Keratinocyte (primary cell): Measurements from ENCODE around the gene ARRB1. TPM values are rescaled to one million over a fixed set of nuclear protein-coding genes. Genes with fewer than 3 reads are reported as not detected.

ENCODE experiments used
- DNase-seq: peaks from one replicate; pipeline ENCODE4 v3.0.0-alpha.2; 2011; ENCODE audit warnings: low read depth, missing footprints, low spot score
- FAIRE-seq: peaks from 2 replicates; lab custom pipeline; 2011; peaks lifted over from hg19 to GRCh38; lab: Jason Lieb, UNC
- H2AFZ ChIP-seq: 2 replicates; pipeline ENCODE4 v1.6.0; 2012; ENCODE audit warnings: low read length, control low read depth, inconsistent platforms; ENCODE audit not compliant: control insufficient read depth
- H3K27ac ChIP-seq: 2 replicates; pipeline ENCODE4 v1.5.1; 2011; ENCODE audit warnings: low read length; ENCODE audit not compliant: control insufficient read depth, insufficient read depth
- H3K27me3 ChIP-seq: 3 replicates; pipeline ENCODE4 v1.6.0; 2011; ENCODE audit warnings: low read length; ENCODE audit not compliant: control insufficient read depth, insufficient read depth; ENCODE audit errors: extremely low read depth
- H3K36me3 ChIP-seq, 2 experiments: 2 replicates in 1 of 2; 3 replicates in 1 of 2; pipeline ENCODE4 v1.5.1; 2011; ENCODE audit warnings: low read length in 2 of 2, mild to moderate bottlenecking in 1 of 2; ENCODE audit not compliant: control insufficient read depth in 2 of 2, insufficient read depth in 2 of 2; ENCODE audit errors: extremely low read depth in 1 of 2
- H3K4me1 ChIP-seq: 3 replicates; pipeline ENCODE4 v1.5.1; 2011; ENCODE audit warnings: low read length; ENCODE audit not compliant: control insufficient read depth, insufficient read depth; ENCODE audit errors: extremely low read depth
- H3K4me2 ChIP-seq: 3 replicates; pipeline ENCODE4 v1.6.0; 2011; ENCODE audit warnings: low read depth, low read length; ENCODE audit not compliant: control insufficient read depth, insufficient read depth; ENCODE audit errors: extremely low read depth
- H3K4me3 ChIP-seq, 3 experiments: fragments of 200-600 bp in 1 of 3; sonication (generic) in 1 of 3; 2 replicates in 2 of 3; 3 replicates in 1 of 3; pipeline ENCODE4 v1.5.1; 2011 to 2016; ENCODE audit warnings: low read length in 3 of 3, mild to moderate bottlenecking in 3 of 3, control low read depth in 2 of 3, inconsistent platforms in 1 of 3, low read depth in 1 of 3, mixed read lengths in 1 of 3, mixed run types in 1 of 3, moderate library complexity in 1 of 3; ENCODE audit not compliant: control insufficient read depth in 2 of 3, insufficient read depth in 2 of 3; ENCODE audit errors: extremely low read depth in 1 of 3
- H3K79me2 ChIP-seq: 2 replicates; pipeline ENCODE4 v1.6.0; 2012; ENCODE audit warnings: low read length; ENCODE audit not compliant: control insufficient read depth, insufficient read depth
- H3K9ac ChIP-seq: 3 replicates; pipeline ENCODE4 v1.6.0; 2011; ENCODE audit warnings: low read length; ENCODE audit not compliant: control insufficient read depth, insufficient read depth; ENCODE audit errors: extremely low read depth
- H3K9me1 ChIP-seq: 3 replicates; pipeline ENCODE4 v1.6.0; 2011; ENCODE audit warnings: low read length; ENCODE audit not compliant: control insufficient read depth, insufficient read depth; ENCODE audit errors: extremely low read depth
- H3K9me3 ChIP-seq: 2 replicates; pipeline ENCODE4 v1.5.1; 2012; ENCODE audit warnings: low read depth, low read length; ENCODE audit not compliant: control insufficient read depth
- H4K20me1 ChIP-seq: 3 replicates; pipeline ENCODE4 v1.6.0; 2011; ENCODE audit warnings: low read length; ENCODE audit not compliant: control insufficient read depth, insufficient read depth; ENCODE audit errors: extremely low read depth
- CTCF ChIP-seq, 3 experiments: IDR thresholded peaks in 1 of 3; conservative IDR thresholded peaks in 1 of 3; optimal IDR thresholded peaks in 1 of 3; 2 replicates in 2 of 3; 3 replicates in 1 of 3; pipeline versions ENCODE3 to v1.5.1; 2011; ENCODE audit warnings: low read length in 3 of 3, mild to moderate bottlenecking in 3 of 3, moderate library complexity in 2 of 3, control low read depth in 1 of 3, inconsistent platforms in 1 of 3; ENCODE audit not compliant: insufficient read depth in 2 of 3; ENCODE audit errors: extremely low read depth in 1 of 3
- EZH2 ChIP-seq: IDR thresholded peaks from one replicate; pipeline ENCODE4 v1.6.1; 2012; ENCODE audit warnings: inconsistent platforms, mild to moderate bottlenecking, low read length, moderate library complexity
- dilution Hi-C: fragments of 300-500 bp; cut with MboI; formaldehyde crosslinking; loops from one replicate; pipeline ENCODE4 v1.7.0; 2020; ENCODE audit warnings: low sequenced_read_pairs; ENCODE audit not compliant: extremely low pct_ligation_motif_present
- polyA plus RNA-seq, 5 experiments: library from polyadenylated mRNA; depleted of rRNA in 3 of 5; stranded (reverse) in 3 of 5; stranded (forward) in 1 of 5; unstranded in 1 of 5; fragments of >200 nt; gene quantifications; 1 replicate in 1 of 5; 2 replicates in 3 of 5; 3 replicates in 1 of 5; pipeline versions ENCODE4 v1.2.1 to v1.2.3, GENCODE V29; 2011 to 2012; ENCODE audit warnings: missing spikeins in 2 of 5, low read depth in 1 of 5, low replicate concordance in 1 of 5

Gene ARRB1
- polyA plus RNA-seq, 1 donor (not counting 4 experiments of a cell fraction or from before 2014, with no cell fraction given): 0.94 TPM

GRCh38 chr11:75328426-75329277 is 22.8 kb downstream of the ARRB1 start:
- Histone ChIP-seq H3K4me3 (peak overlapping the region in 1 of 3 experiments; percentile 20), H3K79me2 (no peaks in the 10 kb centered on the region), H3K27me3 (no peaks in the 10 kb centered on the region), H3K9ac (no peak overlapping the region), H2AFZ (peak overlapping the region; percentile 26), H4K20me1 (no peaks in the 10 kb centered on the region), H3K4me1 (peaks cover 19% of the 10 kb centered on the region), H3K27ac (no peak overlapping the region), H3K4me2 (no peak overlapping the region), H3K36me3 (no peaks in the 10 kb centered on the region), H3K9me3 (no peaks in the 10 kb centered on the region), H3K9me1 (no peaks in the 10 kb centered on the region)
- DNase-seq: no peak
- FAIRE-seq: no peak
- peak; percentile 69 to 87 (median 73) for TF ChIP-seq CTCF (optimal IDR thresholded peaks at IDR 0.05 in 1 of 3, IDR thresholded peaks at IDR 0.05 in 1 of 3, conservative IDR thresholded peaks at IDR 0.05 in 1 of 3; ENCODE audit: extremely low read depth in 1 of 3, insufficient read depth in 2 of 3, low read length in 3 of 3)
- TF ChIP-seq EZH2: no peak
- dilution Hi-C loops: no loop called here

- no peak overlapping the region for H3K4me3 ChIP-seq
- H2AFZ ChIP-seq: no peak overlapping the region
- no peaks in the 10 kb centered on the region for H3K27me3 ChIP-seq
- no peak overlapping the region for H3K9ac ChIP-seq
- H3K9me3 ChIP-seq: no peaks in the 10 kb centered on the region
- H4K20me1 ChIP-seq: no peaks in the 10 kb centered on the region
- peaks cover 19% of the 10 kb centered on the region for H3K4me1 ChIP-seq
- FAIRE-seq (no peak), DNase-seq (no peak)
- H3K27ac ChIP-seq: peak overlapping the region; percentile 68
- TF ChIP-seq EZH2 (no peak), CTCF (optimal IDR thresholded peaks at IDR 0.05 in 1 of 3, IDR thresholded peaks at IDR 0.05 in 1 of 3, conservative IDR thresholded peaks at IDR 0.05 in 1 of 3; ENCODE audit: extremely low read depth in 1 of 3, insufficient read depth in 2 of 3, low read length in 3 of 3) (no peak)
- dilution Hi-C loops: no loop called here
- H3K36me3 ChIP-seq: no peaks in the 10 kb centered on the region
- H3K79me2 ChIP-seq: no peaks in the 10 kb centered on the region
- H3K9me1 ChIP-seq: no peaks in the 10 kb centered on the region
- peak overlapping the region; percentile 53 for H3K4me2 ChIP-seq
These were observed 25.0 kb downstream of the ARRB1 start for GRCh38 chr11:75326439-75326810.
